Prostate gland (tissue), 2 donors: Measurements from ENCODE around the gene CHSY1. TPM values are rescaled to one million over a fixed set of nuclear protein-coding genes. Genes with fewer than 3 reads are reported as not detected.

Experiments
- DNase-seq: peaks from one replicate; pipeline ENCODE4 v3.0.0-alpha.2; 2019; ENCODE audit warnings: low spot score
- H3K27ac ChIP-seq, 2 donors: fragments of 200-600 bp; sonication (generic); 2 replicates each; pipeline ENCODE4 v1.5.1; 2017 to 2019
- H3K27me3 ChIP-seq: fragments of 200-600 bp; sonication (generic); replicated peaks from 2 replicates; pipeline ENCODE4 v1.5.1; 2019; ENCODE audit not compliant: insufficient read depth
- H3K36me3 ChIP-seq, 2 donors: fragments of 200-600 bp; sonication (generic); 1 replicate in 1 of 2; 2 replicates in 1 of 2; pipeline versions ENCODE4 v1.5.1 to v1.8.1; 2017 to 2019
- H3K4me1 ChIP-seq: fragments of 200-600 bp; sonication (generic); replicated peaks from 2 replicates; pipeline ENCODE4 v1.5.1; 2019
- H3K4me3 ChIP-seq, 2 donors: fragments of 200-600 bp; sonication (generic); 2 replicates each; pipeline ENCODE4 v1.5.1; 2017 to 2019
- H3K9me3 ChIP-seq: fragments of 200-600 bp; sonication (generic); 2 replicates; pipeline ENCODE4 v1.5.1; 2017
- CTCF ChIP-seq, 4 experiments: fragments of 200-600 bp in 2 of 4; fragments of 450-650 bp in 2 of 4; sonication (generic) in 2 of 4; IDR thresholded peaks; 1 replicate in 3 of 4; 2 replicates in 1 of 4; pipeline ENCODE4 v1.5.1; 2016 to 2019; ENCODE audit warnings: antibody characterized with exemption in 4 of 4, mild to moderate bottlenecking in 2 of 4, moderate library complexity in 2 of 4
- POLR2A ChIP-seq: fragments of 450-650 bp; IDR thresholded peaks from one replicate; pipeline ENCODE4 v1.6.1; 2016; ENCODE audit warnings: antibody characterized with exemption, mild to moderate bottlenecking
- POLR2AphosphoS5 ChIP-seq: sonication (generic); formaldehyde crosslinking; IDR thresholded peaks from one replicate; pipeline ENCODE4 v1.6.1; 2017; ENCODE audit warnings: antibody characterized with exemption
- WGBS: methylation state at CpG from one replicate; pipeline ENCODE4 v1.1.5; 2018; 5-methylcytosine and 5-hydroxymethylcytosine counted together
- intact Hi-C: fragments of 100-400 bp; cut with DNase I; formaldehyde crosslinking; loops from one replicate; pipeline ENCODE4 v1.14.2; 2022
- total RNA-seq, 2 donors: library from RNA; depleted of rRNA; stranded (reverse); fragments of >200 nt; gene quantifications; one replicate each; pipeline ENCODE4 v1.1.0, GENCODE V29; 2016

Gene CHSY1
- total RNA-seq, 2 donors from 2014 or later = 30.4 to 46.4 TPM

- Histone ChIP-seq H3K27me3 (no peaks in the 10 kb centered on the region), H3K27ac (no peak overlapping the region), H3K36me3 (no peaks in the 10 kb centered on the region), H3K4me3 (no peak overlapping the region), H3K4me1 (no peaks in the 10 kb centered on the region), H3K9me3 (no peaks in the 10 kb centered on the region)
- WGBS = 62% methylated on average over 16 of the region's 16 CpGs
- no peak for TF ChIP-seq POLR2AphosphoS5
- TF ChIP-seq CTCF (IDR thresholded peaks at IDR 0.05) = no peak
- TF ChIP-seq POLR2A = no peak
- DNase-seq = no peak
- intact Hi-C loops = no loop called here
These were observed 114.4 kb downstream of the CHSY1 start for GRCh38 chr15:101137312-101137940.

GRCh38 chr15:101136381-101137268 is 115.2 kb downstream of the CHSY1 start:
- DNase-seq = no peak
- WGBS = 81% methylated on average over 14 of the region's 14 CpGs
- TF ChIP-seq CTCF (IDR thresholded peaks at IDR 0.05) (no peak), POLR2AphosphoS5 (no peak), POLR2A (no peak)
- H3K9me3 ChIP-seq = no peaks in the 10 kb centered on the region
- no peaks in the 10 kb centered on the region for H3K4me1 ChIP-seq
- H3K27ac ChIP-seq = no peak overlapping the region
- H3K27me3 ChIP-seq = no peaks in the 10 kb centered on the region
- no peak overlapping the region for H3K4me3 ChIP-seq
- intact Hi-C loops = no loop called here
- H3K36me3 ChIP-seq = no peaks in the 10 kb centered on the region

- intact Hi-C loops = no loop called here
- Histone ChIP-seq H3K9me3 (no peaks in the 10 kb centered on the region), H3K36me3 (no peaks in the 10 kb centered on the region), H3K27me3 (no peaks in the 10 kb centered on the region), H3K4me1 (no peaks in the 10 kb centered on the region), H3K4me3 (no peak overlapping the region), H3K27ac (no peak overlapping the region)
- DNase-seq = no peak
- TF ChIP-seq POLR2A (no peak), CTCF (IDR thresholded peaks at IDR 0.05) (no peak), POLR2AphosphoS5 (no peak)
- WGBS = 85% methylated on average over 14 of the region's 14 CpGs
These were observed 116.2 kb downstream of the CHSY1 start for GRCh38 chr15:101135532-101136166.

GRCh38 chr15:101134780-101135179 is 117.1 kb downstream of the CHSY1 start:
- no peak overlapping the region for H3K27ac ChIP-seq
- no peaks in the 10 kb centered on the region for H3K36me3 ChIP-seq
- DNase-seq = no peak
- intact Hi-C loops = no loop called here
- no peak overlapping the region for H3K4me3 ChIP-seq
- H3K4me1 ChIP-seq = no peaks in the 10 kb centered on the region
- TF ChIP-seq POLR2AphosphoS5 = no peak
- TF ChIP-seq CTCF (IDR thresholded peaks at IDR 0.05) = no peak
- TF ChIP-seq POLR2A = no peak
- H3K27me3 ChIP-seq = no peaks in the 10 kb centered on the region
- H3K9me3 ChIP-seq = no peaks in the 10 kb centered on the region
- 95% methylated on average over 5 of the region's 5 CpGs for WGBS
